ENCODE data around the gene HPCA. TPM values are rescaled to one million over a fixed set of nuclear protein-coding genes. Genes with fewer than 3 reads are reported as not detected.

Gene HPCA
- total and polyA plus RNA-seq, 2 of the 4 experiments (the other 2 are of a cell fraction): 0.22 TPM; not detected in 1

GRCh38 chr1:32903991-32904785 is 17.9 kb downstream of the HPCA start:
- BruUV-seq (replicated peaks): no TSS peak
- Histone ChIP-seq H3K27me3 (ENCODE audit: control insufficient read depth, insufficient read depth, low read length) (peaks cover 5% of the 10 kb centered on the region), H2AFZ (replicated peaks; ENCODE audit: low read length, poor library complexity) (no peak overlapping the region), H2BK120ac (ENCODE audit: low read depth, low read length) (no peak overlapping the region), H3K4me1 (ENCODE audit: control insufficient read depth, insufficient read depth, low read length) (peaks cover 2% of the 10 kb centered on the region; the same call in 1 of the 2 replicates), H3K14ac (replicated peaks; ENCODE audit: low read depth, low read length) (no peak overlapping the region), H3K23ac (ENCODE audit: low read depth, low read length) (no peak overlapping the region), H3K4ac (ENCODE audit: low read depth, low read length) (no peak overlapping the region), H3K18ac (ENCODE audit: low read depth, low read length) (no peak overlapping the region), H3K4me2 (ENCODE audit: low read depth, low read length) (no peak overlapping the region), H4K20me1 (ENCODE audit: insufficient read depth, low read length) (no peaks in the 10 kb centered on the region), H2BK20ac (ENCODE audit: low read depth, low read length) (no peak overlapping the region), H3K27ac (ENCODE audit: insufficient read depth, low read length) (no peak overlapping the region), H2BK5ac (ENCODE audit: low read depth, low read length, poor library complexity, severe bottlenecking) (no peak overlapping the region), H2AK5ac (ENCODE audit: low read depth, low read length) (no peak overlapping the region), H3K4me3 (ENCODE audit: insufficient read depth, low read depth, low read length) (no peak overlapping the region), H3K9me3 (ENCODE audit: control insufficient read depth, insufficient read depth, low read length) (no peaks in the 10 kb centered on the region), H3K56ac (ENCODE audit: extremely low read depth, insufficient read depth, low read length) (no peak overlapping the region), H3K36me3 (ENCODE audit: control insufficient read depth, insufficient read depth, low read length) (no peaks in the 10 kb centered on the region), H2AK9ac (replicated peaks; ENCODE audit: low read depth, low read length, poor library complexity) (no peak overlapping the region), H4K5ac (ENCODE audit: low read depth, low read length) (no peak overlapping the region), H4K91ac (ENCODE audit: insufficient read depth, low read depth, low read length) (no peak overlapping the region), H3K9me1 (ENCODE audit: insufficient read depth, low read length) (no peaks in the 10 kb centered on the region; the same call in 1 of the 2 replicates), H4K8ac (ENCODE audit: low read depth in 2 of 2, low read length in 2 of 2) (no peak overlapping the region), H3K79me1 (ENCODE audit: low read depth in 1 of 2, low read length in 2 of 2) (peaks cover 0 to 9% of the 10 kb centered on the region in 2 experiments; a peak in 1 of 4 replicates), H2BK15ac (ENCODE audit: low read depth, low read length) (no peak overlapping the region), H3K9ac (ENCODE audit: low read depth, low read length) (no peak overlapping the region)
- ATAC-seq (ENCODE audit: low read depth): no peak
- no peak for DNase-seq
- WGBS, 2 experiments (ENCODE audit: extremely low coverage in 2 of 2, insufficient read length in 1 of 2): 43% methylated on average over 1 of the region's 3 CpGs; no CpG with 5 or more reads in 1 of the 2 experiments
- POLR2A ChIA-PET (ENCODE audit: unreplicated experiment): no interaction called here
- intact Hi-C loops (cut with micrococcal nuclease) (no loop called here), in situ Hi-C loops (cut with MboI; ENCODE audit: low sequenced_read_pairs) (no loop called here), dilution Hi-C loops (cut with HindIII; ENCODE audit: low sequenced_read_pairs, unreplicated experiment) (no loop called here)
- CTCF ChIA-PET: interaction anchor here (0.7 kb wide), 1 partner anchor 19 kb away, joined by 3 read pairs; no protein-coding TSS in a partner anchor
- TF ChIP-seq SMC3 (IDR thresholded peaks at IDR 0.05; ENCODE audit: low read depth, low read length) (no peak), CEBPB (IDR thresholded peaks at IDR 0.05; ENCODE audit: low read depth, low read length) (no peak), MXI1 (IDR thresholded peaks at IDR 0.05; ENCODE audit: borderline replicate concordance, low read depth, low read length) (no peak), CTCF (conservative IDR thresholded peaks at IDR 0.05; ENCODE audit: low read depth, low read length) (no peak), FOS (IDR thresholded peaks at IDR 0.05; ENCODE audit: low read depth, low read length) (no peak), BHLHE40 (IDR thresholded peaks at IDR 0.05; ENCODE audit: low read depth, low read length) (no peak), CHD1 (IDR thresholded peaks at IDR 0.05; ENCODE audit: low read depth, low read length) (no peak), RCOR1 (IDR thresholded peaks at IDR 0.05; ENCODE audit: insufficient replicate concordance, low read length) (no peak), ELK1 (IDR thresholded peaks at IDR 0.05; ENCODE audit: borderline replicate concordance, low read depth, low read length) (no peak), USF2 (IDR thresholded peaks at IDR 0.05; ENCODE audit: low read depth, low read length) (no peak), POLR2A (IDR thresholded peaks at IDR 0.05; ENCODE audit: low read depth, low read length) (no peak), RFX5 (IDR thresholded peaks at IDR 0.05; ENCODE audit: low read depth, low read length) (no peak), MAZ (IDR thresholded peaks at IDR 0.05; ENCODE audit: borderline replicate concordance, low read depth, low read length) (no peak), MAFK (IDR thresholded peaks at IDR 0.05; ENCODE audit: low read depth, low read length) (no peak), RAD21 (IDR thresholded peaks at IDR 0.05; ENCODE audit: low read length) (no peak)

All from IMR-90 (cell line).